GM04504 (cell line): ENCODE measurements around the gene LARGE1.
"Not testable (repeated sequence)": the region's sequence is repeated elsewhere in the genome, so short reads cannot be mapped to it uniquely, and the experiment has no call there.

ENCODE experiments used
- DNase-seq: peaks from one replicate; pipeline ENCODE4 v3.0.0-alpha.2; 2012; ENCODE audit warnings: low read depth

Gene LARGE1

GRCh38 chr22:33883961-33884808, 36.1 kb downstream of the LARGE1 start:
- DNase-seq = no peak

GRCh38 chr22:33883561-33883960, 36.7 kb downstream of the LARGE1 start:
- no peak for DNase-seq

GRCh38 chr22:33882991-33883390, 37.3 kb downstream of the LARGE1 start:
- no peak for DNase-seq

GRCh38 chr22:33880986-33881385, 39.3 kb downstream of the LARGE1 start:
- DNase-seq = no peak

GRCh38 chr22:33879796-33880195, 40.5 kb downstream of the LARGE1 start:
- DNase-seq = no peak

GRCh38 chr22:33875316-33875715, 45.0 kb downstream of the LARGE1 start:
- no peak for DNase-seq

- no peak for DNase-seq
Observed at GRCh38 chr22:33874206-33874605, 46.1 kb downstream of the LARGE1 start.

- no peak for DNase-seq
Observed at GRCh38 chr22:33873666-33874065, 46.6 kb downstream of the LARGE1 start.

GRCh38 chr22:33873186-33873585, 47.1 kb downstream of the LARGE1 start:
- DNase-seq = no peak

- DNase-seq = no peak
Observed at GRCh38 chr22:33871935-33872334, 48.3 kb downstream of the LARGE1 start.

- DNase-seq = no peak
Observed at GRCh38 chr22:33869946-33870345, 50.3 kb downstream of the LARGE1 start.

GRCh38 chr22:33867971-33868370, 52.3 kb downstream of the LARGE1 start:
- no peak for DNase-seq

- peak; percentile 19 for DNase-seq
Observed at GRCh38 chr22:33867118-33867866, 53.0 kb downstream of the LARGE1 start.

- no peak for DNase-seq
Observed at GRCh38 chr22:33866511-33866910, 53.8 kb downstream of the LARGE1 start.

GRCh38 chr22:33865996-33866395, 54.3 kb downstream of the LARGE1 start:
- DNase-seq = no peak

GRCh38 chr22:33865248-33865647, 55.0 kb downstream of the LARGE1 start:
- DNase-seq = no peak

- no peak for DNase-seq
Observed at GRCh38 chr22:33864723-33865130, 55.5 kb downstream of the LARGE1 start.

GRCh38 chr22:33861216-33861875, 58.9 kb downstream of the LARGE1 start:
- DNase-seq = no peak

GRCh38 chr22:33860386-33860785, 59.9 kb downstream of the LARGE1 start:
- DNase-seq = no peak

- no peak for DNase-seq
Observed at GRCh38 chr22:33859311-33859710, 61.0 kb downstream of the LARGE1 start.

GRCh38 chr22:33858653-33859052, 61.6 kb downstream of the LARGE1 start:
- not testable (repeated sequence) for DNase-seq

- not testable (repeated sequence) for DNase-seq
Observed at GRCh38 chr22:33857767-33858166, 62.5 kb downstream of the LARGE1 start.

- no peak for DNase-seq
Observed at GRCh38 chr22:33854724-33855123, 65.6 kb downstream of the LARGE1 start.
